HL-60 (cell line): ENCODE data around the gene GXYLT2.

Experiments
- DNase-seq, 2 experiments: peaks; one replicate each; pipeline ENCODE4 v3.0.0-alpha.2; 2010 to 2020; ENCODE audit warnings: low read depth in 1 of 2, low spot score in 1 of 2
- H3K27ac ChIP-seq: fragments of 250-450 bp; sonication (Bioruptor Pico); replicated peaks from 2 replicates; pipeline ENCODE4 v1.5.1; 2020; ENCODE audit warnings: mild to moderate bottlenecking, moderate library complexity
- H3K27me3 ChIP-seq: fragments of 250-450 bp; sonication (Bioruptor Pico); 2 replicates; pipeline ENCODE4 v1.5.1; 2021; ENCODE audit warnings: mild to moderate bottlenecking, moderate library complexity; ENCODE audit not compliant: insufficient read depth, poor library complexity, severe bottlenecking
- H3K4me3 ChIP-seq: replicated peaks from 2 replicates; pipeline ENCODE4 v1.5.1; 2011; ENCODE audit warnings: mild to moderate bottlenecking, control low read depth, low read length; ENCODE audit not compliant: insufficient read depth
- CTCF ChIP-seq: IDR thresholded peaks from one replicate; pipeline ENCODE4 v1.5.1; 2011; ENCODE audit warnings: low read length, control low read depth, inconsistent platforms; ENCODE audit not compliant: insufficient read depth
- GABPA ChIP-seq: IDR thresholded peaks from 2 replicates; pipeline ENCODE4 v1.6.1; 2012; ENCODE audit warnings: low read depth
- POLR2AphosphoS5 ChIP-seq: IDR thresholded peaks from 2 replicates; pipeline ENCODE4 v1.6.1; 2012; ENCODE audit warnings: low read depth
- REST ChIP-seq: IDR thresholded peaks from 2 replicates; pipeline ENCODE4 v1.6.1; 2012; ENCODE audit warnings: low read depth; ENCODE audit not compliant: insufficient replicate concordance
- SPI1 ChIP-seq: IDR thresholded peaks from 2 replicates; pipeline ENCODE4 v1.6.1; 2012; ENCODE audit warnings: low read depth, mild to moderate bottlenecking, borderline replicate concordance

GXYLT2 gene

GRCh38 chr3:73004316-73004715 is 116.5 kb downstream of the GXYLT2 start:
- H3K27ac ChIP-seq, result no peak overlapping the region
- TF ChIP-seq CTCF, result no peak
- TF ChIP-seq POLR2AphosphoS5, result no peak
- TF ChIP-seq GABPA, result no peak
- TF ChIP-seq REST, result no peak
- TF ChIP-seq SPI1, result no peak
- no peaks in the 10 kb centered on the region for H3K27me3 ChIP-seq
- no peak overlapping the region for H3K4me3 ChIP-seq
- DNase-seq, result no peak

GRCh38 chr3:73007992-73008712 is 120.3 kb downstream of the GXYLT2 start:
- no peak for TF ChIP-seq GABPA
- TF ChIP-seq REST, result no peak
- no peak for TF ChIP-seq POLR2AphosphoS5
- TF ChIP-seq SPI1, result no peak
- no peak for TF ChIP-seq CTCF
- H3K4me3 ChIP-seq, result no peak overlapping the region
- H3K27ac ChIP-seq, result no peak overlapping the region
- no peaks in the 10 kb centered on the region for H3K27me3 ChIP-seq
- no peak for DNase-seq

- H3K4me3 ChIP-seq, result no peak overlapping the region
- no peak overlapping the region for H3K27ac ChIP-seq
- TF ChIP-seq GABPA, result no peak
- no peaks in the 10 kb centered on the region for H3K27me3 ChIP-seq
- no peak for DNase-seq
Measured at GRCh38 chr3:73009008-73009407, 121.2 kb downstream of the GXYLT2 start.

GRCh38 chr3:73009750-73010149 is 121.9 kb downstream of the GXYLT2 start:
- Histone ChIP-seq H3K27ac (no peak overlapping the region), H3K4me3 (no peak overlapping the region), H3K27me3 (no peaks in the 10 kb centered on the region)
- TF ChIP-seq POLR2AphosphoS5, result no peak
- DNase-seq, result no peak

- Histone ChIP-seq H3K4me3 (no peak overlapping the region), H3K27me3 (no peaks in the 10 kb centered on the region), H3K27ac (no peak overlapping the region)
- DNase-seq, result no peak
- TF ChIP-seq CTCF, result no peak
- TF ChIP-seq REST, result no peak
- no peak for TF ChIP-seq SPI1
- no peak for TF ChIP-seq POLR2AphosphoS5
- no peak for TF ChIP-seq GABPA
Measured at GRCh38 chr3:73010158-73010557, 122.3 kb downstream of the GXYLT2 start.
